Panc1 (cell line): ENCODE results near the gene SHISA8. TPM values are rescaled to one million over a fixed set of nuclear protein-coding genes. Genes with fewer than 3 reads are reported as not detected.

Experiments used
- ATAC-seq: fragments of 200-7000 bp; cut with Tn5 transposase; 2 replicates; pipeline ENCODE4 v1.9.1; 2020; ENCODE audit warnings: mild to moderate bottlenecking, moderate library complexity
- BruUV-seq: library from RNA; stranded (reverse); fragments of 400-500 nt; replicated peaks from 2 replicates; lab custom pipeline; 2021; lab: Mats Ljungman, UMichigan
- CTCF ChIA-PET: fragments of 300-600 bp; sonication (Branson Sonifier 250); formaldehyde crosslinking; loops from one replicate; lab custom pipeline; 2022; ENCODE audit warnings: antibody characterized with exemption; lab: Charles Lee
- POLR2A ChIA-PET: fragments of 300-600 bp; sonication (Branson Sonifier 250); formaldehyde crosslinking; loops from one replicate; lab custom pipeline; 2022; ENCODE audit warnings: antibody characterized with exemption; lab: Charles Lee
- DNase-seq: peaks from one replicate; pipeline ENCODE4 v3.0.0-alpha.2; 2010; ENCODE audit warnings: low read depth, low spot score
- H3K27ac ChIP-seq: 2 replicates; pipeline ENCODE4 v1.5.1; 2011; ENCODE audit warnings: mild to moderate bottlenecking, low read length, inconsistent platforms
- H3K27me3 ChIP-seq: fragments of 200-500 bp; sonication (Bioruptor generic); 2 replicates; pipeline ENCODE4 v1.6.0; 2014; ENCODE audit warnings: low read length, inconsistent platforms; ENCODE audit not compliant: control insufficient read depth, insufficient read depth
- H3K36me3 ChIP-seq: fragments of 200-500 bp; sonication (Bioruptor generic); 2 replicates; pipeline ENCODE4 v1.5.1; 2014; ENCODE audit warnings: inconsistent platforms, mild to moderate bottlenecking, low read length, moderate library complexity; ENCODE audit not compliant: control insufficient read depth, insufficient read depth
- H3K4me1 ChIP-seq: 2 replicates; pipeline ENCODE4 v1.5.1; 2011; ENCODE audit warnings: inconsistent platforms, mild to moderate bottlenecking, low read length, moderate library complexity; ENCODE audit not compliant: control insufficient read depth, insufficient read depth
- H3K4me3 ChIP-seq, 2 experiments: 2 replicates each; pipeline ENCODE4 v1.5.1; 2011 to 2012; ENCODE audit warnings: low read depth in 2 of 2, low read length in 2 of 2, mild to moderate bottlenecking in 2 of 2, inconsistent platforms in 1 of 2, moderate library complexity in 1 of 2
- H3K9me3 ChIP-seq: fragments of 200-500 bp; sonication (Bioruptor generic); 2 replicates; pipeline ENCODE4 v1.5.1; 2014; ENCODE audit warnings: low read depth, mild to moderate bottlenecking, inconsistent platforms, low read length, moderate library complexity; ENCODE audit not compliant: control insufficient read depth, insufficient read depth
- CTCF ChIP-seq: fragments of 450-650 bp; IDR thresholded peaks from 2 replicates; pipeline ENCODE4 v1.5.1; 2017; ENCODE audit warnings: mild to moderate bottlenecking
- POLR2AphosphoS5 ChIP-seq: IDR thresholded peaks from 2 replicates; pipeline ENCODE4 v1.6.1; 2012; ENCODE audit warnings: mild to moderate bottlenecking, low read depth, low read length, moderate library complexity
- REST ChIP-seq, 2 experiments: IDR thresholded peaks; 2 replicates each; pipeline ENCODE4 v1.6.1; 2011 to 2012; ENCODE audit warnings: low read depth in 2 of 2, control low read depth in 1 of 2, low read length in 1 of 2, mild to moderate bottlenecking in 1 of 2, moderate library complexity in 1 of 2; ENCODE audit not compliant: insufficient read depth in 1 of 2
- SIN3A ChIP-seq: IDR thresholded peaks from 2 replicates; pipeline ENCODE4 v1.6.1; 2012; ENCODE audit warnings: low read depth, mild to moderate bottlenecking, low read length, moderate library complexity, borderline replicate concordance; ENCODE audit not compliant: insufficient read depth
- TCF7L2 ChIP-seq: IDR thresholded peaks from 2 replicates; pipeline ENCODE4 v1.6.1; 2011; ENCODE audit warnings: mild to moderate bottlenecking, low read depth, low read length, inconsistent platforms
- in situ Hi-C: cut with HindIII; loops from 2 replicates; pipeline ENCODE4 v1.10.0; 2016; ENCODE audit warnings: low sequenced_read_pairs, low pct_unique_long_range_greater_than_20kb
- intact Hi-C: fragments of 100-400 bp; cut with micrococcal nuclease; formaldehyde crosslinking; loops from one replicate; pipeline ENCODE4 v1.10.0; 2022; ENCODE audit not compliant: unreplicated experiment
- total RNA-seq: library from RNA; stranded (reverse); gene quantifications from one replicate; pipeline ENCODE4 v1.2.1, GENCODE V29; 2021; ENCODE audit not compliant: unreplicated experiment

The SHISA8 gene
- total RNA-seq, 1 experiment from 2014 or later = 0.62 TPM

- no peak for DNase-seq
- H3K27me3 ChIP-seq = no peaks in the 10 kb centered on the region
- peaks cover 5% of the 10 kb centered on the region; the same call in 1 of the 2 replicates for H3K36me3 ChIP-seq
- no peaks in the 10 kb centered on the region for H3K4me1 ChIP-seq
- no peak for TF ChIP-seq TCF7L2
- TF ChIP-seq SIN3A = no peak
- no peak overlapping the region for H3K27ac ChIP-seq
- ATAC-seq = no peak
- ChIA-PET POLR2A (no interaction called here), CTCF (no interaction called here)
- no TSS peak for BruUV-seq
- no peaks in the 10 kb centered on the region for H3K9me3 ChIP-seq
- in situ Hi-C loops = no loop called here
- H3K4me3 ChIP-seq = no peak overlapping the region
- intact Hi-C loops = no loop called here
These were observed 22.2 kb downstream of the SHISA8 start for GRCh38 chr22:41892721-41893120.

- CTCF ChIA-PET = no interaction called here
- peaks cover 5% of the 10 kb centered on the region; the same call in 1 of the 2 replicates for H3K36me3 ChIP-seq
- intact Hi-C loops (no loop called here), in situ Hi-C loops (no loop called here)
- H3K27me3 ChIP-seq = no peaks in the 10 kb centered on the region
- BruUV-seq = no TSS peak
- no peaks in the 10 kb centered on the region for H3K9me3 ChIP-seq
- H3K4me3 ChIP-seq = no peak overlapping the region
- no peaks in the 10 kb centered on the region for H3K4me1 ChIP-seq
- no peak overlapping the region for H3K27ac ChIP-seq
- ATAC-seq (no peak), DNase-seq (no peak)
- TF ChIP-seq SIN3A (no peak), TCF7L2 (no peak), REST (IDR thresholded peaks at IDR 0.05; ENCODE audit: insufficient read depth in 1 of 2, low read depth in 2 of 2, low read length in 1 of 2) (no peak), CTCF (no peak), POLR2AphosphoS5 (no peak)
- POLR2A ChIA-PET = no interaction called here
These were observed 23.5 kb downstream of the SHISA8 start for GRCh38 chr22:41891407-41891806.

GRCh38 chr22:41888627-41889200 is 26.2 kb downstream of the SHISA8 start:
- ATAC-seq (no peak), DNase-seq (no peak)
- no peak overlapping the region for H3K27ac ChIP-seq
- no peaks in the 10 kb centered on the region for H3K9me3 ChIP-seq
- BruUV-seq = no TSS peak
- no peak for TF ChIP-seq TCF7L2
- TF ChIP-seq POLR2AphosphoS5 = no peak
- TF ChIP-seq CTCF = no peak
- no peak for TF ChIP-seq REST (IDR thresholded peaks at IDR 0.05; ENCODE audit: insufficient read depth in 1 of 2, low read depth in 2 of 2, low read length in 1 of 2)
- TF ChIP-seq SIN3A = no peak
- H3K27me3 ChIP-seq = no peaks in the 10 kb centered on the region
- intact Hi-C loops = no loop called here
- H3K36me3 ChIP-seq = peaks cover 5% of the 10 kb centered on the region; the same call in 1 of the 2 replicates
- in situ Hi-C loops = no loop called here
- CTCF ChIA-PET = no interaction called here
- H3K4me3 ChIP-seq = no peak overlapping the region
- H3K4me1 ChIP-seq = no peaks in the 10 kb centered on the region
- POLR2A ChIA-PET = interaction anchor here (0.6 kb wide), 1 partner anchor 32 kb away, joined by 5 read pairs; no protein-coding TSS in a partner anchor
